A673 (cell line): Measurements from ENCODE around the gene NVL.

ENCODE experiments used
- CTCF ChIP-seq: fragments of 300-800, 200-600 bp; sonication (generic); conservative IDR thresholded peaks from 2 replicates; pipeline ENCODE4 v1.5.1; 2017; ENCODE audit warnings: low read depth, mild to moderate bottlenecking, antibody characterized with exemption, low read length, moderate library complexity, mixed read lengths
- EZH2 ChIP-seq: fragments of 200-600 bp; sonication (generic); IDR thresholded peaks from 2 replicates; pipeline ENCODE4 v1.6.1; 2017; ENCODE audit warnings: borderline replicate concordance, low read depth, mild to moderate bottlenecking, mixed read lengths, antibody characterized with exemption, low read length; ENCODE audit not compliant: poor library complexity, severe bottlenecking

GRCh38 chr1:224193319-224193966 is 136.5 kb downstream of the NVL start:
- TF ChIP-seq CTCF: no peak
- no peak for TF ChIP-seq EZH2
